SK-N-MC (cell line): ENCODE results near the gene VSIG2.

Source experiments
- DNase-seq: peaks from one replicate; pipeline ENCODE4 v3.0.0-alpha.2; 2011; ENCODE audit warnings: low read depth, low spot score
- H3K27ac ChIP-seq: fragments of 200-600 bp; sonication (generic); 2 replicates; pipeline ENCODE4 v1.5.1; 2016; ENCODE audit warnings: mixed run types
- H3K36me3 ChIP-seq: fragments of 200-600 bp; sonication (generic); 2 replicates; pipeline ENCODE4 v1.6.1; 2017; ENCODE audit warnings: antibody characterized with exemption, low read length, mixed read lengths; ENCODE audit not compliant: insufficient read depth
- H3K4me3 ChIP-seq: fragments of 200-600 bp; sonication (generic); 2 replicates; pipeline ENCODE4 v1.5.1; 2016
- H3K9ac ChIP-seq: fragments of 200-600 bp; sonication (generic); 2 replicates; pipeline ENCODE4 v1.8.0; 2017; ENCODE audit warnings: mixed run types, mixed read lengths; ENCODE audit not compliant: insufficient read length
- H3K9me3 ChIP-seq: fragments of 200-600 bp; sonication (generic); 2 replicates; pipeline ENCODE4 v1.6.1; 2017; ENCODE audit warnings: low read depth, mild to moderate bottlenecking, antibody characterized with exemption, low read length, moderate library complexity, mixed read lengths
- EZH2 ChIP-seq: fragments of 200-600 bp; sonication (generic); IDR thresholded peaks from one replicate; pipeline ENCODE4 v1.6.1; 2017; ENCODE audit warnings: antibody characterized with exemption
- FOXP2 ChIP-seq: optimal IDR thresholded peaks from 2 replicates; pipeline ENCODE3; 2011; ENCODE audit warnings: mild to moderate bottlenecking, moderate library complexity; ENCODE audit not compliant: insufficient read depth; ENCODE audit errors: extremely low read length, control extremely low read depth
- POLR2AphosphoS5 ChIP-seq: IDR thresholded peaks from 2 replicates; pipeline ENCODE4 v1.6.1; 2012; ENCODE audit warnings: mild to moderate bottlenecking, low read depth, low read length, borderline replicate concordance

The VSIG2 gene

DNA sequence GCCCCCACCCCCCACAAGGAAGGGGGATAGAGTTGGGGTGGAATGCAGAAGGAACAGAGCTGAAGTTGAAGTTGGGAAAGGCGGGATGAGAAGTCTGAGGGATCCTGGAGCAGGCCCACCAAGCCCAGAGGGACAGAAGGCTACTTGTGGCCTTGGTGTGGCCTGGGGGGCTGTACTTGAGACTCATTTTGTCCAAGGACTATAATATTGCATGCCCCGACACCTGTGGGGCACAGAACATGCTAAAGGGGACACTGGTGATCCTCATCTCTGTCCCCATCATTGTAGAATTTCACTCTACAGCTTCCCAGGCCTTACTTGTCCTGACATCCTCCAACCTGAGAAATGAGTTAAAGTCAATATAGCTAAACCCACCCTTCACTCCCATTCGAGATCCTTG lies 8.8 kb upstream of the VSIG2 start:
- TF ChIP-seq FOXP2, result no peak
- TF ChIP-seq POLR2AphosphoS5, result no peak
- TF ChIP-seq EZH2, result no peak
- no peak overlapping the region for H3K4me3 ChIP-seq
- DNase-seq, result no peak
- no peaks in the 10 kb centered on the region for H3K9me3 ChIP-seq
- no peaks in the 10 kb centered on the region for H3K36me3 ChIP-seq
- no peak overlapping the region for H3K9ac ChIP-seq
- no peak overlapping the region for H3K27ac ChIP-seq

DNA sequence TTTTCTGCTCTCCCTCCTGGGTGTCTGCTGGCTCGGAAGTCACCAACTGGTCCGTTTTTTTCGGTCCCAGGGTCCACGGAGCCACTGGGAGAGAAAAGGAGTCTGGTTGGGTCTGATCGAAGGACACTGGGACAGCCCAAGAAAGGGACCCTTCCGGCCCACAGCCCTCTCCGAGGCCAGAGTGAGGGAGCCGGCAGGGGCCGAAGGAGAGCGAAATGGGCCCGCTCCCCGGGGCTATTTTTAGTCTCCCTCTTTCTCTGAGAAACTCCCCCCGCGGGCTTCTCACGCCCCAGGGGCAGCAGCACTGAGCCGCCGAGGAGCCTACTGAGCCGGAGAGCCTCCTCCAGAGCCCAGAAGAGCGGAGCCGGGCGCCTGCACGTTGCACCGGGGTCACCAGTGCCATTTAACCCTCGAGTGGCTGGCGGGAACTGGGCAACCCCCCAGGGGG lies 8.2 kb upstream of the VSIG2 start:
- H3K27ac ChIP-seq, result no peak overlapping the region
- no peak overlapping the region for H3K4me3 ChIP-seq
- TF ChIP-seq POLR2AphosphoS5, result no peak
- TF ChIP-seq EZH2, result no peak
- no peak for TF ChIP-seq FOXP2
- no peak for DNase-seq
- H3K9me3 ChIP-seq, result no peaks in the 10 kb centered on the region
- no peaks in the 10 kb centered on the region for H3K36me3 ChIP-seq
- H3K9ac ChIP-seq, result no peak overlapping the region

DNA sequence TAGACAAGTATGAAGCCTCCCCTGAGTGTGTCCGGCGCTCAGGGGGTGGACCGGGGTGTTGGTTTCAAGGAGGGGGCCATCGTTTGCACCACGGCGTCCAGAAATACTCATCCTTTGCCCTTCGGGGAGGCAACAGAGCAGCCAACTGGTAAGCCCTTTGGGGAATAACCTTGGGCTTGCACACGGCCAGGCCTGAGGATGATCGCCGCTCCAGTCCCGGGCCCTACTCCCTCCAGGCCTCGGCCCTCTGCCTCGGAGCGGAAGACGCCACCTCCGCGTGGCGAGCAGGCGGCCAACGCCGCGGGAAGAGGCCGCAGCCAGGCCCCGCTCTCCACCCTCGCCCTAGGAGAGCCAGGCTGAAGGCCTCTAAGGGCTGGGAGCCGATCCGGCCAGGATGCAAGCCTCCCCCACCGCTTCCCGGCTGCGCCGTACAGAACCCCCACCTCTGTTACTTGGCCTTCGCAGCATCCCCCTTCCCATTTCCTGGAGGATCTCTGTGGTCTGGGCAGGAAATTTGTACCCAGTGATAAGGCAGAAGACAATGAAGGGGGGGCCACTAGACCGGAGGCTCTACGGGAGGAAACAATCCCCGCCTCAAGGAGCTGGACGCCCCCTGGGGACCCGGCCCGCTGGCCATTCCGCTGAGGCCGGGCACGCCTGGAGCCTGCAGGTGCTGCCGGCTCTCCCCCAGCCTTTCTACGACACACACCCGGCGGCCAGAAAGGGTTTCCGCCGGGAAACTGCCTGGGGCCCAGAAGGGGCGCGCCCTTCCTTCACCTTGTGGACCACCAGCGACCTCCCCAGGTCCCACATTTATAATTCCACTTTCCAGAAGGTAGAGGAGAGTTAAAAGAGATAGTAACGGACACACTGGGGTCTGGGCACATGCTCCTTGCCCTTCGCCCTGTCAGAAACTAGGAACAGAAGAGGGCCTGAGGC lies 7.5 kb upstream of the VSIG2 start:
- H3K9me3 ChIP-seq, result no peaks in the 10 kb centered on the region
- TF ChIP-seq POLR2AphosphoS5 (no peak), EZH2 (no peak), FOXP2 (no peak)
- no peak overlapping the region for H3K27ac ChIP-seq
- no peak for DNase-seq
- no peaks in the 10 kb centered on the region for H3K36me3 ChIP-seq
- H3K9ac ChIP-seq, result no peak overlapping the region
- H3K4me3 ChIP-seq, result no peak overlapping the region

DNA sequence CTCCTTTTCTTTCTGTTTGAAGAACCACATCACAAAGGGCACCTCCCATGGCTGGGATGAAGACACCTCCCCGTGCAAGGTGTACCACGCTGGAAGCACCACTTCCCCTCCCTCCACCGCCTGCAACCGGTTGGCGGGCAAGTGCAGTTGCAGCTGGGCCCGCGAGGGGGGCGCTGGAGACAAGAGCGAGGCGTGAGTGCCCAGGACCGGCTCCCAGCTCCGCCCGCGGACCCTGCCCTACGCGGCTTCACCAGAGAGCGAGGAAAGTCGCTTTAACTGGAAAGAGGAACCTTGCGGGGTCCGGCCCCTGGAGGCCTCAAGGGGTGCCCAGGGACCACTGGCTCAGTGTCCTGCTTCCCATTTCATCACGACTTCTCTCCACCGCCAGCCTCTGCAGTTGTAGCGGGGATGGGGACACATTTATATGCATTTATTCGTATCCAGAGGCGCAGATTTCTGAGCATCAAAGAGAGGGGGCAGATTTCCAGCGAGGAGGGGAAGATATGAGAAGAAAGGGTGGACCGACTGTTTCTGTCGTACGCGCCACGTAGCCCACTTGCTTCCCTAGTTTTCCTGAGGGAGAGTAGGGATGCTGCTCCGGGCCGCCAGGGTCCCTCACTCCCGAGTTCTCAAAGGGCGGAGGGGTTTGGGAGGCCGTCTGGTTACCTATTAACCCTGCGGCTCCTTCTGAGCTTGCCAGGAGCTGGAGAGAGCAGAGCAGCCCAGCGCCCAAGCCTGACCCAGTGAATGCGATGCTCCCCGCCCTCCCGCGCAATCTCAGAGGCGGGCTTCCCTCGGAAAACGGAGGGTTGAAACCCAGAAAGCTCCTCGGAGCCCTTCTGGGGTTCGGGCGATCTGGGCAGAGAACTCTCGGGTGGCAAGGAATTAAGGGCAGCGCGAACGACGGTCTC lies 6.6 kb upstream of the VSIG2 start:
- Histone ChIP-seq H3K9ac (no peak overlapping the region), H3K27ac (no peak overlapping the region), H3K4me3 (peak overlapping the region; percentile 74), H3K9me3 (no peaks in the 10 kb centered on the region), H3K36me3 (no peaks in the 10 kb centered on the region)
- no peak for DNase-seq
- TF ChIP-seq EZH2, result no peak
- no peak for TF ChIP-seq FOXP2
- TF ChIP-seq POLR2AphosphoS5, result no peak

DNA sequence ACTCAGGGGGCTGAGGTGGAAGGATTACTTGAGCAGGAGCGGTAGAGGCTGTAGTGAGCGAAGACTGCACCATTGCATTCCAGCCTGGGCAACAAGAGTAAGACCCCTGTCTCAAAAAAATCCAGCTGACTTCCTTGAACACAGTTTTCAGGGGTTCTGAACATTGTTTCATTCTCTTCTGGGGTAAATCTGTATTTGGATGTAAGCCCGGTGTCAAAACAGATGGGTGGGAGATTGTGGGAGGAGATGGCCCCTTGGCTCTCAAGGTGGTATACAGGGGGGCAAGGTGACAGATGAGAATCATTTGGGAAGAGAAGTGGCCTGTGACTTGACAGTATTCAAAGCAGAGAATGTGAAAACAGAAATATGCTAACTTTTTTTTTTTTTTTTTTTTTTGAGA lies 5.3 kb upstream of the VSIG2 start:
- no peak overlapping the region for H3K27ac ChIP-seq
- no peaks in the 10 kb centered on the region for H3K9me3 ChIP-seq
- no peak overlapping the region for H3K9ac ChIP-seq
- DNase-seq, result no peak
- no peak overlapping the region for H3K4me3 ChIP-seq
- TF ChIP-seq EZH2 (no peak), POLR2AphosphoS5 (no peak), FOXP2 (no peak)
- no peaks in the 10 kb centered on the region for H3K36me3 ChIP-seq

DNA sequence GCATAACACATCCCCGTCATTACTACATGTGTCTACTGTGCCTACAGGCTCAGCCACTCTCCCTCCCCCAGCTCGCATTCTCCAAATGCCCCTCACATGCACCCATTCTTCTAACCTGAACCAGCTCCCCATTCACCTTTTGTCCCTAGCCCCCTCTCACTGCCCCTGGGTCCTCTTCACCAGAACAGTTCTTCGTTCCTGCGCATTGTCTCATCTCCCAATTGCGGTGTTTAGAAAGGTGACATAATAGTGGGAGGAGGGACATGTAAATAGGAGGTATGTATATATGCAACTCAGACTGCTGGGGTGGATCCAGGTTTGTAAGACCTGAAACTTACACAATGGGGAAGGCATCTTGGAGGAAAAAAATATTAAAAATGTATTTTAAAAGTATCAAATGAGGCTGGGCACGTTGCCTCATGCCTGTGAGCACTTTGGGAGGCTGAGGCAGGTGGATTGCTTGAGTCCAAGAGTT lies 4.7 kb upstream of the VSIG2 start:
- H3K9me3 ChIP-seq, result no peaks in the 10 kb centered on the region
- DNase-seq, result no peak
- H3K4me3 ChIP-seq, result no peak overlapping the region
- TF ChIP-seq POLR2AphosphoS5 (no peak), EZH2 (no peak), FOXP2 (no peak)
- H3K9ac ChIP-seq, result no peak overlapping the region
- H3K27ac ChIP-seq, result no peak overlapping the region
- no peaks in the 10 kb centered on the region for H3K36me3 ChIP-seq

DNA sequence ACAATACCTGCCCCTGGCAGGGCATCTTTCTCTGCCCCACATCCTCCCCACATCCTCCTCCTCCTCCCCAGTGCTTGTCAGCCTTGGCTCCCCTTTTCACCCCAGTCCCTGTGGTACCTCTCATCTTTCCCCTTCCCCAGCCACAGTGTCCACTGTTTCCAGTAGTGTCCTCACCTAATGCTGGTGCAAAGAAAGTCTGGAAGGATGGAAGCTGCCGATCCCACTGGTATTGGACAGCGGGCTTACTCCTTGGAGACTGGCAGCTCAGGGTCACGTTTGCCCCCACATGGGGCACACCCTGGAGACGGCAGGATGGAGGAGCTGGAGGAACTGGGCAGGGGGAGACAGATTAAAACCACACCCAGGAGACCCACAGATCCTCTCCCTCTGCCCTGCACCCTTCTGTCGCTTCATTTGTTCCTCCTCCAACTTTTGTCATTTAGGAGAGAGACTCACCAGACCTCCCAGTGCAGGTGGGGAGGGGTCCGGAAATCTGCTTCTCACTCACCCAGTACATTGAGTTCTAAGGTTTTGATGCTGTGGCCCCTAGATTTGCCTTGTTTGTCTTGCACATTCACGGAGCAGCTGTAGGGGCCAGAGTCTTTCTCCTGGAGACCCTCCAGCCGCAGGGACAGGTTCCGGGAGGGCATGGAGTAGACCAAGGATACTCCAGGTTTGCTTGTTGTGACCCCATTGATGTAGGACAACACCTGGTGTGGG lies 4.1 kb upstream of the VSIG2 start:
- no peak for TF ChIP-seq POLR2AphosphoS5
- TF ChIP-seq FOXP2, result no peak
- no peak for TF ChIP-seq EZH2
- no peak overlapping the region for H3K9ac ChIP-seq
- no peaks in the 10 kb centered on the region for H3K9me3 ChIP-seq
- DNase-seq, result no peak
- no peaks in the 10 kb centered on the region for H3K36me3 ChIP-seq
- no peak overlapping the region for H3K4me3 ChIP-seq
- H3K27ac ChIP-seq, result no peak overlapping the region
